Diencephalon (tissue), 1 donor: ENCODE results near the gene PEBP1. TPM values are rescaled to one million over a fixed set of nuclear protein-coding genes. Genes with fewer than 3 reads are reported as not detected.

Source experiments
- total RNA-seq: library from RNA; depleted of rRNA; stranded (reverse); fragments of >200 nt; gene quantifications from one replicate; pipeline ENCODE4 v1.2.3, GENCODE V29; 2014

PEBP1 gene
- total RNA-seq = 324 TPM

GRCh38 chr12:118135788-118136558, at the start of gene PEBP1:
TSS of gene PEBP1 (plus strand) at chr12:118136124. CDS start at chr12:118136210, 86 bp downstream.

GRCh38 chr12:118103601-118104382, 32.1 kb upstream of the PEBP1 start, which contains the start of gene VSIG10:
TSS of gene VSIG10 (minus strand) at chr12:118104011. CDS start at chr12:118103671, 340 bp downstream.

Other genes with a start within 250 kb of the PEBP1 start
- gene KSR2, start 167.1 kb upstream of the PEBP1 start, total RNA-seq = 7.2 TPM
- 17.1 TPM for gene RFC5, start 119.4 kb upstream of the PEBP1 start, total RNA-seq
- 322 TPM for gene WSB2, start 74.9 kb upstream of the PEBP1 start, total RNA-seq
- 18.5 TPM for gene VSIG10, start 32.1 kb upstream of the PEBP1 start, total RNA-seq
- gene TAOK3, start 236.8 kb downstream of the PEBP1 start, total RNA-seq = 69.4 TPM
- gene SUDS3, start 240.4 kb downstream of the PEBP1 start, total RNA-seq = 71.5 TPM